IPS-15b (cell line): Measurements from ENCODE around the gene C19orf85.

Experiments used
- H3K27me3 ChIP-seq: one replicate; pipeline ENCODE4 v1.6.1; 2013; ENCODE audit warnings: low read length; ENCODE audit not compliant: control insufficient read depth, insufficient read depth
- H3K36me3 ChIP-seq: one replicate; pipeline ENCODE4 v1.6.1; 2013; ENCODE audit warnings: low read length; ENCODE audit not compliant: control insufficient read depth, insufficient read depth
- H3K4me1 ChIP-seq: one replicate; pipeline ENCODE4 v1.6.1; 2013; ENCODE audit warnings: mild to moderate bottlenecking, low read length; ENCODE audit not compliant: control insufficient read depth, insufficient read depth
- H3K4me3 ChIP-seq: one replicate; pipeline ENCODE4 v1.5.1; 2013; ENCODE audit warnings: low read depth, low read length
- H3K9ac ChIP-seq: one replicate; pipeline ENCODE4 v1.6.1; 2013; ENCODE audit warnings: low read depth, mild to moderate bottlenecking, low read length
- H3K9me3 ChIP-seq: one replicate; pipeline ENCODE4 v1.6.1; 2013; ENCODE audit warnings: mild to moderate bottlenecking, low read length; ENCODE audit not compliant: control insufficient read depth, insufficient read depth

C19orf85 gene

DNA sequence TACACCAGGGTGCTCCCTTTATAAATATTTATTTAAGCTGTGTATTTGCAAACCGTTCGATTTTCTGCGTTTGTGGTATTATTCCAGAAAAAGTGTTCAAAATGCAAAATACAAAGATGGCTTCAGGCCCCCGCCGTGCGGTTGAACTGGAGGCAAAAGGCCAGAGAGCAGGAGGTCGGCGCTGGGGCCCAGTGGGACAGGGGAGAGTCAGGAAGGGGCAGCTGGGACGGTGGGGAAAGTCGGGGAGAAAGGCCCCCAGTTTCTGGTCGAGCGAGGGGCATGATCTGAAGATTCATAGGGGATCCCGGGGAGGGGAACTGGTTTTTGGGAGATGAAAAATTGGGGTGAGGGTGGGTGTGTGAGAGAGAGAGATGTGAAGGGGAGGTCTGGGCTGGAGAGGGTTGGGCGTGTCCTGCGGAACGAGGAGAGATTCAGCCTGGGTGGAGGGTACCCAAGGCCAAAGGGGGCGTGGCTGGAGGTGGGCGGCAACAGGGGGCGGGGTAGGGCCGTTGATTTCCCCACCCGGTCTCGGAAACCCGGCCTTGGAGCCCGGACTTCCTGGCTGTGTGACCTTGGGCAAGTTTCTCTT is 3.8 kb downstream of the C19orf85 start:
- peak overlapping the region; percentile 85 for H3K4me3 ChIP-seq
- peaks cover 9% of the 10 kb centered on the region for H3K36me3 ChIP-seq
- H3K4me1 ChIP-seq = peaks cover 10% of the 10 kb centered on the region
- H3K9me3 ChIP-seq = no peaks in the 10 kb centered on the region
- H3K27me3 ChIP-seq = peaks cover 3% of the 10 kb centered on the region
- H3K9ac ChIP-seq = peak overlapping the region; percentile 90

DNA sequence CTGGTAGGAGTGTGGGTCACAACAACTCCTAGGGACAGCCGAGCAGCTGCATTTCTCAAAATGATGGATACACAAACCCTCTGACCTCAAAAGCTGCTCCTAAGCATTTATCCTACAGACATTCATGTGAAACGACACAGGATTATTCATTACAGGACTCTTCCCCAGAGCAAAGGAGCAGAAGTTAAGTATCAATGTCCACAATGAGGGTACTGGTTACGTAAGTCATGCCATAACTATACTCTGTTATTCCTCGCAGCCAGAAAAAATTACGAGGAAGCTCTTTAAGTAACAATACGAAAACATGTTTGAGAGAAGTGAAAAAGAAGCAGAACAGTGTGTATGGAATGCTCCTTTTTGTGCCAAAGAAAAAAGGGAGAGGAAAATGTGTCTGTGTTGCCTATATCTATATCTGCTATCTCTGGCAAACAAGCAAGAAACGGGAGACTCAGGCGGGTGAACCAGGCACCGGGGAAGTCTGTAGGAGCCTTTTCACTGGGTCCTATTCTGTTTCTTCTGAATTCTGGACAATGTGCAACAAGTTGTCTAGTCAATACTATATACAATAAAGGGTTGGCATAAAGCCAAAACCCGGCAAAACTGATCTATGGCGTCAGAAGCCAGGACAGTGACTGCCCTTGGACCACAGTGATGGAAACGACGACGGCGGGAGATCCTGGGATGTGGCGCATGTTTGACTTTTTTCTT is 4.4 kb downstream of the C19orf85 start:
- H3K9me3 ChIP-seq = no peaks in the 10 kb centered on the region
- H3K27me3 ChIP-seq = no peaks in the 10 kb centered on the region
- no peak overlapping the region for H3K9ac ChIP-seq
- peak overlapping the region; percentile 59 for H3K4me3 ChIP-seq
- H3K36me3 ChIP-seq = peaks cover 10% of the 10 kb centered on the region
- H3K4me1 ChIP-seq = peaks cover 10% of the 10 kb centered on the region

GRCh38 chr19:55459551-55459949 is 5.0 kb downstream of the C19orf85 start:
- Histone ChIP-seq H3K9ac (no peak overlapping the region), H3K4me3 (no peak overlapping the region), H3K27me3 (no peaks in the 10 kb centered on the region), H3K4me1 (peaks cover 10% of the 10 kb centered on the region), H3K36me3 (peaks cover 11% of the 10 kb centered on the region), H3K9me3 (no peaks in the 10 kb centered on the region)

DNA sequence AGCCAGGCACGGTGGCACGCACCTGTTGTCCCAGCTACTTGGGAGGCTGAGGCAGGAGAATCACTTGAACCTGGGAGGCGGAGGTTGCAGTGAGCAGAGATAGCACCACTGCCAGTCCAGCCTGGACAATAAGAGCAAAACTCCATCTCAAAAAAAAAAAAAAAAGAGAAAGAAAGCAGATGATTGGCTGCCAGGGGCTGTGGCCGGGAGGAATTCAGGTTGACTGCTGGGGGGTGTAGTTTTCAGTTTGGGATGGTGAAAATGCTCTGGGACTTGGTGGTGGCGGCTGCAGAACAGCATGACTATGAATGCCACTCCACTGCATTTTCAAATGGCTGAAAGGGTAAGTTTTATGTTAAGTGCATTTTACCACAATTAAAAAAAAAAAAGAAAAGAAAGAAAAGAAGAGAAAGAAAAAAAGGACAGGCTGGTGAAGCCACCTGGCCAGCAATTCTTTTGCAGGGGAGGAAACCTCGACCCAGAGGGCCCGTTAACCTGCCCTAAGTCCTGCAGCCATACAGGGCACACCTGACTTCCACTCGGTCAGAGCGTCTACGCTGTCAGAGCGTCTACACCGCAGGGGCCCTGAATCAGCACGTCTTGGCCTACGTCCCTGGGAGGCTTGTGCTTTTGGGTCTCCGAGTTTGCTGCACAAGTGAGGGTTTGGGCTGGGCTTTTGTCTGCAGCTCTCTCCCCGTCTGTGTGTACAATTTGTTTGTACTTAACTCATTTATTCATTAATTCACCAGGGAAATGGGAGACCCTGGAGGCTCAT is 6.7 kb downstream of the C19orf85 start:
- Histone ChIP-seq H3K4me1 (peaks cover 6% of the 10 kb centered on the region), H3K27me3 (no peaks in the 10 kb centered on the region), H3K36me3 (peaks cover 16% of the 10 kb centered on the region), H3K4me3 (no peak overlapping the region), H3K9ac (no peak overlapping the region), H3K9me3 (no peaks in the 10 kb centered on the region)

- H3K4me1 ChIP-seq = peaks cover 6% of the 10 kb centered on the region
- H3K36me3 ChIP-seq = peaks cover 16% of the 10 kb centered on the region
- no peaks in the 10 kb centered on the region for H3K9me3 ChIP-seq
- no peak overlapping the region for H3K4me3 ChIP-seq
- H3K9ac ChIP-seq = no peak overlapping the region
- H3K27me3 ChIP-seq = peaks cover 9% of the 10 kb centered on the region
These were observed 8.2 kb downstream of the C19orf85 start for GRCh38 chr19:55456347-55456746.

DNA sequence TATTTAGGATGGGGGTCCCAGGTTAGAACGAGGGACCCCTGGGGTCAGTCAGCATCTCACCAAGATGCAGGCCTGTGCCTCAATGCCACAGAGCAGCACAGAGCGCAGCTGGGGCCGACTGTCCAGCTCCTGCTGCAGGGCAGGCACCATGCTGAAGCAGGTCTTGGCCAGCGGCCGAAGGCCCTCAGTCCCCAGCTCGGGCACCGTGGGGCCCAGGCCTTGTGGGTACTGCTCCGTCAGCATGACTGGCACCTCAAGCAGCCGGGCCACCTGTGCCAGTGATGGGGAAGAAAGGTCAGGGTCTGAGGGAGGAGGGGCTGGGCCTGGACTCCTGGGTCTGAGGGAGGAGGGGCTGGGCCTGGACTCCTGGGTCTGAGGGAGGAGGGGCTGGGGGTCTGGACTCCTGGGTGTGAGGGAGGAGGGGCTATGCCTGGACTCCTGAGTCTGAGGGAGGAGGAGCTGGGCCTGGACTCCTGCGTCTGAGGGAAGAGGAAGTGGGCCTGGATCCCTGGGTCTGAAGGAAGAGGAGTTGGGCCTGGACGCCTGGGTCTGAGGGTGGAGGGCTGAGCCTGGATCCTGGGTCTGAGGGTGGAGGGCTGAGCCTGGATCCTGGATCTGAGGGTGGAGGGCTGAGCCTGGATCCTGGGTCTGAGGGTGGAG is 8.8 kb downstream of the C19orf85 start:
- H3K4me1 ChIP-seq = peaks cover 6% of the 10 kb centered on the region
- H3K9me3 ChIP-seq = no peaks in the 10 kb centered on the region
- H3K9ac ChIP-seq = no peak overlapping the region
- peaks cover 16% of the 10 kb centered on the region for H3K36me3 ChIP-seq
- H3K27me3 ChIP-seq = peaks cover 12% of the 10 kb centered on the region
- H3K4me3 ChIP-seq = no peak overlapping the region

GRCh38 chr19:55454787-55455243 is 9.7 kb downstream of the C19orf85 start:
- Histone ChIP-seq H3K9me3 (no peaks in the 10 kb centered on the region), H3K27me3 (peaks cover 20% of the 10 kb centered on the region), H3K4me3 (no peak overlapping the region), H3K36me3 (peaks cover 16% of the 10 kb centered on the region), H3K9ac (no peak overlapping the region), H3K4me1 (peaks cover 2% of the 10 kb centered on the region)

DNA sequence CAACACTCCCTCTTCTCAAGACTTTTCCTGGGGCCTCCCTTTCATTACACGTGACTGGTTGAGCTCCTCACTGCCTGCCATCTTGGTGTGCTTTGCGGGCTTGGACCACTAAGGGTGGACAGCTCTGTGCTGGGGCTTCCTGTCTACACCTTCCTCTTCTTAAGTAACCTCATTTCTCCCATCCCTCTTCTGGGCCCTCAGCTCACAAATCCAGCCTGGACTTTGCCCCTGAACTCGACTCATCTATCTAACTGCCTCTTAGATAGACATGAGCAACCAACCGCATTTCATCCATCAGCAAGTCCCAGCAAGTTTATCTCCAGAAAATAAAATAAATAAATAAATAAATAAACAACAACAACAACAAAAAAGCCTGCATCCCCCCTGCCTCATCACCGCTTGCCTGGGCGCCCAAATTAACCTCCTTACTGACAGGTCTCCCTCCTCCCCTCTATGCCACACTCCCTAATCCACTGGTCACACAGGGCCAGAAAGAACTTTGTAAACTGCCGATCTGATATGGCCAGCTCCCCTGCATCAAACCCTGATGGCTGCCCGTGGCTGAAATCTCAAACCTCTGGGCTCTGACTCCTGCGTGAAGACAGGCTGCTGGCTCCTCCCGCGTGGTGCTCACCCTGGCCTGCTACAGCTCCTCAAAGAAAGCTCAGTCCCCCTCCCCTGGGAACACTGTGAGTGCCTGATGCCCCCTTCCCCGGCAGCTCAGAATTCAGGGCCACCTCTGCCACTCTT is 10.9 kb downstream of the C19orf85 start:
- Histone ChIP-seq H3K4me1 (no peaks in the 10 kb centered on the region), H3K36me3 (peaks cover 16% of the 10 kb centered on the region), H3K27me3 (peaks cover 32% of the 10 kb centered on the region), H3K9ac (no peak overlapping the region), H3K9me3 (no peaks in the 10 kb centered on the region), H3K4me3 (no peak overlapping the region)

GRCh38 chr19:55452749-55453346 is 11.7 kb downstream of the C19orf85 start:
- Histone ChIP-seq H3K4me1 (no peaks in the 10 kb centered on the region), H3K36me3 (peaks cover 16% of the 10 kb centered on the region), H3K9ac (no peak overlapping the region), H3K27me3 (peaks cover 40% of the 10 kb centered on the region), H3K9me3 (no peaks in the 10 kb centered on the region), H3K4me3 (peak overlapping the region; percentile 47)

- H3K9ac ChIP-seq = no peak overlapping the region
These were observed 12.4 kb downstream of the C19orf85 start for GRCh38 chr19:55451965-55452748.

More at GRCh38 chr19:55451965-55452748, 12.4 kb downstream of the C19orf85 start:
- Histone ChIP-seq H3K9me3 (no peaks in the 10 kb centered on the region), H3K27me3 (peaks cover 47% of the 10 kb centered on the region), H3K36me3 (peaks cover 16% of the 10 kb centered on the region), H3K4me3 (peak overlapping the region; percentile 47), H3K4me1 (no peaks in the 10 kb centered on the region)
